ENCODE data around the gene MZT2B. TPM values are rescaled to one million over a fixed set of nuclear protein-coding genes. Genes with fewer than 3 reads are reported as not detected.
"Not testable (repeated sequence)": the region's sequence is repeated elsewhere in the genome, so short reads cannot be mapped to it uniquely, and the experiment has no call there.

MZT2B gene
- total and polyA plus RNA-seq, 2 of the 4 experiments (the other 2 are of a cell fraction), result 24.9 to 115 TPM

DNA sequence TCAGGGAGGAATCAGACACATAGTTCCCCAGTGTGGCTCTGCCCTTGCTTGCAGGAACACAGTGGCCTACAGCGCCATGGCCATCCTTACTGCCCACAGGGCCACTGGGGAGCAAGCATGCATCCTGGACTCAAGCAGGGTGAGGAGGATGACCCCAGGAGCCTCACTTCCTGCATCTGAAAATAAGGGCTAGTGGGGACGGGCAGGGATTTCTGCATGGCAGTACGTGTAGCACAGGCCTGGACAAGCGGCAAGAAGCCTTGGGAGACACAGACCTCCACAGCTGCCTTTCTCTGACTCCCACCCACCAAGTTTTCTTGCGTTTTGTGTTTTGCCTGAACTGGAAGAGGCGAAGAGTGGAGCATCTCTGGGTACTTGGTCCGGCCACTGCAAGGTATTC lies 19.6 kb upstream of the MZT2B start:
- POLR2A ChIA-PET (ENCODE audit: unreplicated experiment); H3K27ac ChIP-seq (ENCODE audit: insufficient read depth, low read length); BruUV-seq (replicated peaks); H3K9me3 ChIP-seq (ENCODE audit: control insufficient read depth, insufficient read depth, low read length); H2AFZ ChIP-seq (replicated peaks; ENCODE audit: low read length, poor library complexity); H4K20me1 ChIP-seq (ENCODE audit: insufficient read depth, low read length); H2AK9ac ChIP-seq (replicated peaks; ENCODE audit: low read depth, low read length, poor library complexity); H4K91ac ChIP-seq (ENCODE audit: insufficient read depth, low read depth, low read length); ATAC-seq (ENCODE audit: low read depth); H3K4me1 ChIP-seq (ENCODE audit: control insufficient read depth, insufficient read depth, low read length); H3K4me2 ChIP-seq (ENCODE audit: low read depth, low read length); intact Hi-C loops (cut with micrococcal nuclease); H3K27me3 ChIP-seq (ENCODE audit: control insufficient read depth, insufficient read depth, low read length); H3K79me1 ChIP-seq (ENCODE audit: low read depth in 1 of 2, low read length in 2 of 2); H3K4ac ChIP-seq (ENCODE audit: low read depth, low read length); H3K23ac ChIP-seq (ENCODE audit: low read depth, low read length); H3K14ac ChIP-seq (replicated peaks; ENCODE audit: low read depth, low read length); H2BK20ac ChIP-seq (ENCODE audit: low read depth, low read length); H3K56ac ChIP-seq (ENCODE audit: extremely low read depth, insufficient read depth, low read length); H3K9ac ChIP-seq (ENCODE audit: low read depth, low read length); H3K4me3 ChIP-seq (ENCODE audit: insufficient read depth, low read depth, low read length); H4K8ac ChIP-seq (ENCODE audit: low read depth in 2 of 2, low read length in 2 of 2); CTCF ChIA-PET; H2BK5ac ChIP-seq (ENCODE audit: low read depth, low read length, poor library complexity, severe bottlenecking); H2AK5ac ChIP-seq (ENCODE audit: low read depth, low read length); H2BK120ac ChIP-seq (ENCODE audit: low read depth, low read length); DNase-seq; H3K18ac ChIP-seq (ENCODE audit: low read depth, low read length); H4K5ac ChIP-seq (ENCODE audit: low read depth, low read length); H3K9me1 ChIP-seq (ENCODE audit: insufficient read depth, low read length); dilution Hi-C loops (cut with HindIII; ENCODE audit: low sequenced_read_pairs, unreplicated experiment); H2BK15ac ChIP-seq (ENCODE audit: low read depth, low read length): not testable (repeated sequence)
- WGBS, 2 experiments (ENCODE audit: extremely low coverage in 2 of 2, insufficient read length in 1 of 2), result no CpG with 5 or more reads among the region's 7 CpGs
- in situ Hi-C loops (cut with MboI; ENCODE audit: low sequenced_read_pairs), result loop anchor here (25.0 kb wide), 1 partner anchor 1350 kb away; no protein-coding TSS in a partner anchor
- peaks cover 38% of the 10 kb centered on the region for H3K36me3 ChIP-seq (ENCODE audit: control insufficient read depth, insufficient read depth, low read length)

Data from IMR-90 (cell line).